ENCODE data around the gene OBSCN.
"Not testable (repeated sequence)": the region's sequence is repeated elsewhere in the genome, so short reads cannot be mapped to it uniquely, and the experiment has no call there.

The OBSCN gene

DNA sequence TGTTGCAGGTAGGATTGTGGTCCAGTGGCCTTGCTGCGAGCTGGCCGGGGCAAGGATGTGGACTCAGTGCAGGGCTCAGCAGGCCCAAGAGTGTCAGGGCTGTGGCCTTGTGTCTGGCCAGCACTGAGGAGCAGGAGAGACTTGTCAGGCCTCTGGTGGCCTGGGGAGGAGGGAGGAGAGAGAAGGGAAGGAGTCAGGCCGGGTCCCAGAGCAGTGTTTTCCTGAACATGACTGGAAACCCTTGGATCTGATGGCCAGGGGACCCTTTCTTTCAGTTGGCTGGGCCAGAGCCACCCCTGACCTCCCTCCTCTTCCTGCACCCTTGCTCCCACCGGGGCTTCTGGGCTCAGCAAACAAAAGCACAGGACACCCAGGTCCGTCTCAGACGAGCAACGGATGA, 37.2 kb upstream of the OBSCN start:
- no peak for DNase-seq
- in situ Hi-C loops (cut with HindIII; ENCODE audit: low pct_ligation_motif_present, low pct_unique_long_range_greater_than_20kb, low sequenced_read_pairs): no loop called here

DNA sequence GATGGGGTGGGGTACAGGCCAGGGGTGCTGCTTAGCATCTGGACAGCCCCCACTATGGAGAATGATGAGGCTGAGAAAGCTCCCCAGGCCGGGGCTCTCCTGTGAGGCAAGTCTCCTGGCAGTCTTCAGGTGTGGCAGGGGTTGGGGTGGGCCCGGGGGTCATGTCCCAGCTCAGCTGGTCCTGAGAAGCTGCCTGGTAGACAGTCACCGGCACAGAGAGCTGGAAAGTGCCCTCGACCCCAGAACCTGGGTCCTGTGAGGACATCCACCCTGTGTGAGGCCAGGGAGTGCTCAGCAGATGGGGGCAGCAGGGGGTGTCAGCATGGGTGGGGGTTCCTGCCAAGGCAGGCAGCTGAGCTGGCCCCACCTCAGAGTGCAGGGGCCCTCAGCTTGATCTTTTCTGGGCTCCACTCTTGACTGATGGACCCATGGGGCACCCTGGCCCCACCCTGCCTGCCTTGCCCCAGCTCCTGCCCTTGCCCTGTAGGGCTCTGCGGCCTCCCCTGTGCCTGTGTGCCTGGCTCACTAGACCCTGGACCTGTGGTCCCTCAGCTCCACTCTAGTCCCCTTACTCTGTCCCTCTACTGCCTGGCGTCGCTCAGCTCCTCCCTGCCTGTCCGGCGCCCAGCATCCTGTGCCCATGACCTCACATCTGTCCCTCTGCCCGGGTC, 36.5 kb upstream of the OBSCN start:
- DNase-seq: no peak
- in situ Hi-C loops (cut with HindIII; ENCODE audit: low pct_ligation_motif_present, low pct_unique_long_range_greater_than_20kb, low sequenced_read_pairs): no loop called here

DNA sequence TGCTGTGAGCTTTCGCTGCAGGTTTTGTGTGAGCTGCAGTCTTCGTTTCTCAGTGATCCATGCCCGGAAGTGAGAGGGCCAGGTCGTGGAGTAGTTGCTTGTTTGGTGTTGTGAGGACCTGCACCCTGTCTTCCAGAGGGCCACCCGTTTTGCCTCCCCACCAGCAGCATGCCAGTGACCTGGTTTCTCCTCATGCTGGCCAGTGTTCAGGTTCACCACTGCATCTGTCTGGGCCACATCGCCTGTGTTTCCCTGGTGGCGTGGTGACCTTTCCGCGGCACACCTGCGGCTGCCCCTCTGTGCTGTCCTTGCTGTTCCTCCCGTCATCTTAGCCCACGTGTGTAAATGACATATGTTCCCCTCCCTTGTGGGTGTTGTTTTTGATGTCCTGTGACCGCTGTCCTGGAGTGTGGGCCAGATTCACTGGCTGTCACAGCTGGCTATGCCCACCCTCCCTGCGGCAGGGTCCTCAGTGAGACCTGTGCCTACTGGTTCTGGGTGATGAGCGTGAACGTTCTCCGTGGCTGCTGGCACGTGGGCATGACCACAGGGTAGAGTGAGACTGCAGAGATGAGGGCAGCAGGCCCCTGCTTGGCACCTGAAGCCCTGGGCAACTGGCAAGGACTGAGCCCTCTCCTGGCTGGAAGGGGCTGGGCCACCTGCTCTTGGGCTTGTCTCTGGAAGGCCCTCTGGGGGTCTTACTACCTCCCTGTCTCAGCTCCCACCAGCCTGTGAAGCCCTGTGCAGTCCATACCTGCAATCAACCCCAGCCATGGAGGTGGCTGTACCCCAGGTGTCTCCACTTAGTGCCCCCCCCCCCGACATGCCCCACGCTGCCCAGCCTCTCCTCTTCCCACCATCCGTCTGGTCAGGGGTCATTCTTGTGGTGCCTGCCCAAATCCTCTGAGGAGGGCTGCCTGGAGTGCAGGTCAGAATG, 35.0 kb upstream of the OBSCN start:
- DNase-seq: no peak
- in situ Hi-C loops (cut with HindIII; ENCODE audit: low pct_ligation_motif_present, low pct_unique_long_range_greater_than_20kb, low sequenced_read_pairs): no loop called here

DNA sequence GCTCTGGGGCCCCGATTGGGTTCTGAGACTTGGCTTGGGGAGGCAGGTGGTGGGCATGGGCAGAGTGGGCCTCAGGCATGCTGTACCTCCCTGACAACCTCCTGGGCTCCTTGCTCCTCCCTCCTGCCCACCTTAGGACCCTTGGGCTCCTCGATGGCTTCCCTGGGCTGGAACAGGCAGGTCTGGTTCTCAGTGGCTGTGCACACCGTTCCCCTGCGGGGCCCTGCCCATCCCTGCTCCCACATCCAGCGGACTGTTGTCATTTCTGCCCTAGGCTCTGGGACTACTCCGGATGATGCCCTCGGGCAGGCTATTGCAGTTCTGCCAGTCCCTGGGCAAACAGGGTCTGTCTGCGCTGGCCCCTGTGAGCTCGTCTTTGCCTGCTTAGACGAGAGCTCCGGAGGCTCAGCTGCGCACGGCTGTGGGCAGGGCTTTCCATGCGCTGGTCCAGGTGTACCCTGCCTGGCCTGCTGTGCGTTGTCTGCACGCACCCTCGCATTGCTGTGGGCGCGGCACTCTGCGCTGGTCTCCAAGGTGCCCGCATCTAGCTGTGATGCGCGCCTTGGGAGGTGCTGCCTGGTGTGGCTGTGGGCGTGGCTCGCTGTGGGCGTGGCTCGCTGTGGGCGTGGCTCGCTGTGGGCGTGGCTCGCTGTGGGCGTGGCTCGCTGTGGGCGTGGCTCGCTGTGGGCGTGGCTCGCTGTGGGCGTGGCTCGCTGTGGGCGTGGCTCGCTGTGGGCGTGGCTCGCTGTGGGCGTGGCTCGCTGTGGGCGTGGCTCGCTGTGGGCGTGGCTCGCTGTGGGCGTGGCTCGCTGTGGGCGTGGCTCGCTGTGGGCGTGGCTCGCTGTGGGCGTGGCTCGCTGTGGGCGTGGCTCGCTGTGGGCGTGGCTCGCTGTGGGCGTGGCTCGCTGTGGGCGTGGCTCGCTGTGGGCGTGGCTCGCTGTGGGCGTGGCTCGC, 34.0 kb upstream of the OBSCN start:
- DNase-seq; in situ Hi-C loops (cut with HindIII; ENCODE audit: low pct_ligation_motif_present, low pct_unique_long_range_greater_than_20kb, low sequenced_read_pairs): not testable (repeated sequence)

DNA sequence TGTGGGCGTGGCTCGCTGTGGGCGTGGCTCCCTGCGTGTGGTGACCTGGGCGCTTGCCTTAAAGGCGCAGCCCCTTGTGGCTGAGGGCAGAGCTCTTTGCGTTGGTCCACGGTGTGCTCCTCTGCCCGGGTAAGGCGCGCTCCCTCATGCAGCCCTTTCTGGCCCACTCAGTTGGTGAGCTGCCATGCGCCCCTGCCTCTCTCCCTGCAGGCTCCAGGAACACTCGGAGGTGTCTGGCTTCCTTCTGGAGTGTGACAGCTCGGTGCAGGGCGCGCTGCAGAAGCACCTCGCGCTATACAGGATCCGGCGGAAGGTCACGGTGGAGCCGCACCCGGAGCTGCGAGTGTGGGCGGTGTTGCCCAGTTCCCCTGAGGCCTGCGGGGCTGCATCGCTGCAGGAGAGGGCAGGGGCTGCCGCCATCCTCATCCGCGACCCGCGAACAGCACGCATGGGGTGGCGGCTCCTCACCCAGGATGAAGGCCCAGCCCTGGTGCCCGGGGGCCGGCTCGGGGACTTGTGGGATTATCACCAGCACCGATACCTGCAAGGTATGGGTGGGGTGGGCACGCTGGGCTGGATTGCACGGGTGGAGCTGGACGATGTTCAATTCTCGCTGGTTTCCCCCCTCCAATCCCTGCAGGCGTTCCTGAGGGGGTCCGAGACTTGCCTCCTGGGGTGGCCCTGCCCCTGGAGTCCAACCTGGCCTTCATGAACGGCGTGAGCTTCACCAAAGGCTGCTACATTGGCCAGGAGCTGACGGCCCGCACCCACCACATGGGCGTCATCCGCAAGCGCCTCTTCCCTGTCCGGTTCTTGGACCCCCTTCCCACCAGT, 33.1 kb upstream of the OBSCN start:
- DNase-seq: no peak
- in situ Hi-C loops (cut with HindIII; ENCODE audit: low pct_ligation_motif_present, low pct_unique_long_range_greater_than_20kb, low sequenced_read_pairs): no loop called here

DNA sequence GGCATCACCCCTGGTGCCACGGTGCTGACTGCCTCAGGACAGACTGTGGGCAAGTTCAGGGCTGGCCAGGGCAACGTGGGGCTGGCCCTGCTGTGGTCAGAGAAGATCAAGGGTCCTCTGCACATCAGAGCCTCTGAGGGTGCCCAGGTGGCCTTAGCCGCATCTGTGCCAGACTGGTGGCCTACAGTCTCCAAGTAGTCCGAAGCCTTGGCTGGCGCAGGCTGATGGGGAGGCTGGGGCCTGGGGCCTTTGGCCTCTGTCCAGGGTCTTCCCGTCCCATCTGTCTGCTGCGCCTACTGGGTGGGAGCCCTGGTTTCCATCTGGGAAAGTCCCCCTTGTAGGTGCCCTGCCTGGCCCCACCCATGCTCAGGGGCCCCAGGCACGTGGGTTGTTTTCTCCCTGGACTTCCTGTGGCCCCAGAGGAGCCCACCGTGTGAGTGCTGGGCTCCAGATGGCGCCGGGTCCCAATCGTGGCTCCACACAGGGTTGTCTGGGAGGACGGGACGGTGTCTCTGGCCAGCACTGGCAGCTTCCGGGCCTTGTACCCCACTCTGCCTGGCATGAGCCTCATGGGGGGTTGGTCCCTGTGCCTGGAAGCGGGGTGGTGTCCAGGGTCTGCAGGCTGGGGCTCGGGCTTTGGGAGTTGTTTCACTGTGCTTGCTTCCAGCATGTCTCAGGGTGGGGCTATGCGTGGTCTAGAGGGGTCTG, 32.4 kb upstream of the OBSCN start:
- in situ Hi-C loops (cut with HindIII; ENCODE audit: low pct_ligation_motif_present, low pct_unique_long_range_greater_than_20kb, low sequenced_read_pairs): no loop called here
- DNase-seq: no peak

DNA sequence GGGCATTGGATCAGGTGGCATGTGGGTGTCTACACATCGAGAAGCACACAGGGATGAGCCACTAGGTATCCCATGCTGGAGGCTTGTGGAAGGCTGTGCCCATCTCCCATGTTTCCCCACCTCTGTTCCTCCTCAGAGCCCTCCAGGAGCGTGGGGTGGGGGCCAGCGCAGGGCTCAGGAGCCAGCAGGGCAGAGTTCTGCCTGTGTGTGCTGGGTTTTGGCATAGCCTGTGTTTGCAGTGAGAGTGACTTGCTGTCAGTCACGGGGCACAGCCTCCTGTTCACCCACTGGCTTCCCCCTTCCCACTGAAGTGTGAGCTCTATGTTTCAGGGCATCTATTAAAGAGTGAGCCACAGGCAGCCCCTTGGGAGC, 31.8 kb upstream of the OBSCN start:
- no peak for DNase-seq
- in situ Hi-C loops (cut with HindIII; ENCODE audit: low pct_ligation_motif_present, low pct_unique_long_range_greater_than_20kb, low sequenced_read_pairs): no loop called here

DNA sequence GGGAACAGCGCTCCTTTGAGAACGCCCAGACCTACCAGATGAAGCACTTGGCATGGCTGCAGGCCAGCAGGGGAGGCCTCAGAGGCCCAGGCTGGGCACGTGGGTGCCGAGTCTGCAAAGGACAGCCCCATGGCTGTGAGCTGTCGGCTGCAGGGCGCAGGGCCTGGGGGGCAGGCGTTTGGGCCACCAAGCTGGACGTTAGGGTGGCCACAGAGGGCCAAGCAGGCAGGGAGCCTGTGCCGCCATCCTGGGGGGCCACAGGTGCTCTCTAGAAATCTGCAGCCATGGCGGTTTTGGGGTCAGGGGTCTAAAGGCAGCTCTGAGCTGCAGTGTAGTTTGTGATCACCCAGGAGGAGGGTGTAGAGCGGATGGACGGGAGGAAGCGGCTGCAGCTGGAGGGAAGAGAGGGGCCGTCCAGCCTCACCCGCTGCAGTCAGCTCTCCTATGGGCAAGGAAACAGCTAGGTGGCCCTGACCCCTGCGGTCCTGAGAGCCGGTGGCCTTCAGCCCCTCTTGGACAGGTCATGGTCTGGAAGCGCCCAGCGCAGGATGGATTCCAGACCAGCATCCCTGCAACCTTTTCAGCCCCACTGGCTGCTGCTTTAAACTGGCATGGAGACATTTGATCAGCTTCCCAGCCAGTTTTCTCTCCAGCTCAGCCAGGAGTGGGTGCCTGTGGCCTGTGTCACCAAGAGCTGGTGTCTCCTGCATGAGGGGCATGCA, 31.2 kb upstream of the OBSCN start:
- in situ Hi-C loops (cut with HindIII; ENCODE audit: low pct_ligation_motif_present, low pct_unique_long_range_greater_than_20kb, low sequenced_read_pairs): no loop called here
- no peak for DNase-seq

DNA sequence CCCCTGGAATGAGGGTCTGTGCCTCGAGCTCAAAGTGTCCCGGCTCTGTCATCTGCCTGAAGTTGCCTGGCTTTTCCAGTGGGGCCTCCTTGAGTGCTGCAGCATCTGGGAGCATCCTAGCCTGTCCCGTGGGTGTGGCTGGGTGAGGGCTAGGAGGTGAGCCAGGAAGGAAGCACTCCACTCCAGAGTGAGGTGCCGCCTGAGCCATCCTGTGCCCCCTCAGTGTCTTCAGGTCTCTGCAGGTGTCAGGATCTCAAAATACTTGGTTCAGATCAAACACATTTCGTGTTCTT, 30.7 kb upstream of the OBSCN start:
- in situ Hi-C loops (cut with HindIII; ENCODE audit: low pct_ligation_motif_present, low pct_unique_long_range_greater_than_20kb, low sequenced_read_pairs): no loop called here
- no peak for DNase-seq

DNA sequence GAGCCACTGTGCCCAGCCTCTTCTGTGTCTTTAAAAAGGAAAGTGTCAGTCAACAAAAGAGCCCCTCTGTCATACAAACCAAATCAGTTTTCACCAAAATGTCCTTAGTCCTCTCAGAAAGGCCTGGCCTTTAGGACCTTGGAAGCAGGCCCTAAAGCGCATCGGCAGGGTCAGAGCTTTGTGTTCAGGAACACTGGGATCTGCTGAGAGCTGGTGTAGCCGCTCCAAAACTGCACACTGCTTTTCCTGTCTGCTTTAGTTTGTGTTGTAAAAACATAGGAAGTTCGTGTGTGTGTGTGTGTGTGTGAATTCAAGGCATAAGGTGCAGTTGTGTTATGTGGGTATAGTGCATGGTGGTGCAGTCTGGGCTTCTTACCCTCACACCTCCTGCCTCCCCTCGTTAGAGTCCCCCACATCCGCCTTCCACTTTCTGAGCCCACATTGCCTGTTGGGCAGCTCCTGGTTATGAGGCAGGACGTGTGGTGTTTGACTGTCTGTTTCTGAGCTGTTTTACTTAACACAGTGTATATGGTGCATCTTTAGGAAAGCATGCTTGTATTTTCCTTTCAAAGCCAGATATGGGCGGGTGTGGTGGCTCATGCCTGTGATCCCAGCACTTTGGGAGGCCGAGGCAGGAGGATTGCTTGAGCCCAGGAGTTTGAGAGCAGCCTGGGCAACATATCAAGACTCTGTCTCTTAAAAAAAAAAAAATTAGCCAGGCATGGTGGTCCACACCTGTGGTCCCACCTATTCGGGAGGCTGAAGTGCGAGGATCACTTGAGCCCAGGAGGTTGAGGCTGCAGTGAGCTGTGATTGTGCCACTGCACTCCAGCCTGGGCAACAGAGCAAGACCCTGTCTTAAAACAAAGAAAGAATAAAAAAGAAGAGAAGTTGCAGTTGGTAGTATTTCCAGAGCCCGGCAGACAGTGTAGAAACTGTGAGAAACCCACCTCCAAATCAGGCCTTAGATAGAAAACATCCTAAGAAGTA, 29.8 kb upstream of the OBSCN start:
- DNase-seq: no peak
- in situ Hi-C loops (cut with HindIII; ENCODE audit: low pct_ligation_motif_present, low pct_unique_long_range_greater_than_20kb, low sequenced_read_pairs): no loop called here

DNA sequence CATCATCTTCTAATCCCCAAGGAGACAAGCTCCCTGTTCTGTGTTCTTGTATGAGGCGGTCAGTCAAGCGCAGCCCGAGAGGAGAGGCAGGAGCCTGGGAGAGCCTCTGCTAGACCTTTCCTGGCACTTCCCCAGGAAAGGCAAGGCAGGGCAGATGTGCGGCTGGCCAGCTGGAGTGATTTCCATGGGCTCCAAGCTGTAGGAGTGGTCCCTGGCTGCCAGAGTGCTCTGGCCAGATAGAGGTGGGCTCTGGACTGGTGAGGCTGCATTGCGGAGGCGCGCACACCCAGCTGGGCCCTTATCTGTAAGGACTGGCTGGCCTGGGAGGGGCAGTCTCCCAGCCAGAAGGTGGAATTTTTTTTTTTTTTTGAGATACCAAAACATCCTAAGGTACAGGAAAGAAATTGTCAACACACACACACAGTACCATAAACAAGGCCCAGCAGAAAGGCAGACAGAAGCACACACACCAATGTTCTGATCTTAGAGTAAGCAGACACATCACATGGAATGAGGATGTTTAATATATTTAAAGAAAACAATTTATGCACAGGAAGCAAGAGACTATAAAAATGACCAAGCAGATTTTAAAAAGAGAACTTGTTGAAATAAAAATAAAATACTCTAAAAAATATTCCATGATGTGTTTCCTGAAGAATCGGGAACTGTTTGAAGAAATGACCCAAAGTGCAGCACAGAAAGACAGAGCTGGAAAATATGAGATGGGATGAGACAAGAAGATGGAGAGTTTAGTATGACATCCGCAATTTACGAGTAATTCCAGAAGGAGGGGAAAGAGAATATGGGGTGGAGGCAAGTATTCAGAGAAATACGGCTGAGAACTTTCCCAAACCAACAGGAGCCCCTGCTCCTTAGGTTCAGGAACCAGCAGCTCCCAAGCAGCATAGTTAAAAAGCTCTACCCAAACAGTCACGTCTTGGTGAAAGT, 28.8 kb upstream of the OBSCN start:
- in situ Hi-C loops (cut with HindIII; ENCODE audit: low pct_ligation_motif_present, low pct_unique_long_range_greater_than_20kb, low sequenced_read_pairs): no loop called here
- DNase-seq: no peak

DNA sequence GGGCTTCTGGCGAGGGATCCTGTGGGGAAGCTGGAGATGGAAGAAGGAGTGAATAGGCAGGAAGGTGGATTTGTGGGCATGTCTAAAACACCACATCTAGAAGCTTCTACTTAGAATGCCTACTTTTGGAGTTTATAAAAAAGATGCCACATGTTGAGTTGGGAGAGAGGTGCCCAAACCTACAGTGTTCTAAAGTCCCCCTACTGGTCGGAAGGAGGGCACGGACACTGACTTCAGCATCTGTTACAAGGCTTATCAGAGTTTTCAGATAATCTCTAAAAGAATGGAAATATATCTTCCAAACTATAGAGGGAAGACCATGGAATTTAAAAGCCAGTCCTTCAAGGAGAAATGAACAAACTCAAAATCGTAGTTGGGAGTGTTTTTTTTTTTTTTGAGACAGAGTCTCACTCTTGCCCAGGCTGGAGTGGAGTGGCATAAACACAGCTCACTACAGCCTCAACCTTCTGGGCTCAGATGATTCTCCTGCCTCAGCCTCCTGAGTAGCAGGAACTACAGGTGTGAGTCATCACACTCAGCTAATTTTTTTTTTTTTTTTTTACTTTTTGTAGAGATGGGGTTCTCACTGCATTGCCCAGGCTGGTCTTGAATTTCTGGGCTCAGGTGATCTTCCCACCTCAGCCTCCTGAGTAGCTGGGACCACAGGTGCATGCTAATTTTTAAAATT, 27.4 kb upstream of the OBSCN start:
- DNase-seq: peak; percentile 16
- in situ Hi-C loops (cut with HindIII; ENCODE audit: low pct_ligation_motif_present, low pct_unique_long_range_greater_than_20kb, low sequenced_read_pairs): no loop called here

DNA sequence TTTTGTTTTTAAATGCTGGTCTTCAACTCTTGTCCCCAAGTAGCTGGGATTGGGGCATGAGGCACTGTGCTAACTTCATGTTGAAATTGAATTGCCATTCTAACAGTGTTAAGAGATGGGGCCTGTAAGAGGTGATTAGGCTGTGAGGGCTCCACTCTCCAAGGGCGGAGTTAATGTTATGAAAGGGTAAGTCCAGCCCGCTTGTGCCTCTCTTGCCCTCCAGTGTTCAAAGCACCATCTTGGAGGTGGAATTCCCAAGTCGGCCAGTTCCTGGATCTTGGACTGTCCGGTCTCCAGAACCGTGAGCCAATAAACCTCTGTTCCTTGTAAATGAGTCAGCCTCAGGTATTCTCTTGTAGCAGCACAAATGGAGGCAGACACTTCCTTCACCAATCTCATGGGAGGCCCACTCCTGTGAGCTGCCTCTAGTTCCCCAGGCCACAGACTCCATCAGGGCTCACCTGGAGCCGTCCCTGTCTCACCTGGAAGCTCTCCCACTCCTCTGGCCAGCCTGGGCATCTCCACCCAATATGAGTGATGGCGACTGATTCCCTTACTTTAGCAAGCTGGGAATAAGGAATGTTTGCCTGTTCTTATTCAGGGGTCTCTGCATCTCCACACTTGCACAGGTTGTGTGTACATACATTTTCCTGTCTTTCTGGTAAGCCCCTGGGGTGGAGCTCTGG, 26.7 kb upstream of the OBSCN start:
- DNase-seq: no peak
- in situ Hi-C loops (cut with HindIII; ENCODE audit: low pct_ligation_motif_present, low pct_unique_long_range_greater_than_20kb, low sequenced_read_pairs): no loop called here

DNA sequence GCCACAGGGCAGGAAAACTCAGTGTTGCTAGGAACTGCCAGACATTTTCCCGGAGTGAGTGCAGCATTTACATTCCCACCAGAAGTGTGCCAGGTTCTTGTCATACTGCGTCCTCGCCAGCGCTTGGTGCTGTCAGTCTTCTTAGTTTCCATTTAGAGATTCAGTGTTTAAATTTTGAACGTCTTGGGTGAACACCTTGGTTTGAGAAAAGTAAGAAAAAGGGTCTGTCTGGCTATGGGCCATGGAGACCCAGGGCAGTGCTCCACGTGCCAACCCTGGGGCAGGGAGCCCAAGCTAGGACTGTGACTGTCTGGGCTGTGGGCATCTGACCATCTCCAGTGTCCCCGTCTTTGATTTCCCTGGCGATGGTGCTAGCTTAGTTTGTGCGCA, 26.2 kb upstream of the OBSCN start:
- DNase-seq: no peak
- in situ Hi-C loops (cut with HindIII; ENCODE audit: low pct_ligation_motif_present, low pct_unique_long_range_greater_than_20kb, low sequenced_read_pairs): no loop called here
